Measurements from ENCODE around the gene FSIP1. TPM values are rescaled to one million over a fixed set of nuclear protein-coding genes. Genes with fewer than 3 reads are reported as not detected.

The FSIP1 gene
- total RNA-seq, 1 donor from 2014 or later, result 2.9 TPM

DNA sequence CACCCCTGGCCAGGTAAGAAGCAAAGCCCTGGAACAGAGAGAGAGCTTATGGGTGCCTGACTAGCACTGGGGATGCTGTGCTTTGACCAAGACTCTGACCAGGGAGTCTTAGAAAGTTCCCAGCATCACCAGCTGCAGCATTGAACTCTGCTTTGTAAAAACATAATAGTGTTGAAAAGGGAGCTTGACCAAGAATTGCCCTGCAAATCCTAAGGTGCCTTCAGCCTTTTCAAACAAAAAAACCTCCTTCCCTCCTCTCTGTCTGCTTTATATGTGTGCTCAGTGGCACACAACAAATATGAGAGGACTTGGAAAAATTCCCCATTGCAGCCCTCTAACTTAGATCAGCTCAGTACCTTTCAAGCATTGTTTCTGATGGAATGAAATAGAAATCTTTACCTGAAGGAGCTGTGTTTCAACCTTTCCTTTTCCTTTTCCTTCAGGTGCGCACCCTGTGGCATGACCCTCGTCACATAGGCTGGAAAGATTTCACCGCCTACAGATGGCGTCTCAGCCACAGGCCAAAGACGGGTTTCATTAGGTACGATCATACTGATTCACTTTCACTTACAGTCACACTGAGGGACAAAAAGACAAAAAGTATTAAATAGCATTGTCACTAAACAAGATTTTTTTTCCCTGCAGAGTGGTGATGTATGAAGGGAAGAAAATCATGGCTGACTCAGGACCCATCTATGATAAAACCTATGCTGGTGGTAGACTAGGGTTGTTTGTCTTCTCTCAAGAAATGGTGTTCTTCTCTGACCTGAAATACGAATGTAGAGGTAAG is 188.8 kb downstream of the FSIP1 start:
- H3K27me3 Mint-ChIP-seq, result no peaks in the 10 kb centered on the region
- H3K27ac Mint-ChIP-seq, result no peak overlapping the region
- H3K4me3 Mint-ChIP-seq, result no peak overlapping the region
- no peak for DNase-seq (ENCODE audit: extremely low spot score, unreplicated experiment)
- no peaks in the 10 kb centered on the region for H3K9me3 Mint-ChIP-seq
- TF ChIP-seq, protein P1, sequence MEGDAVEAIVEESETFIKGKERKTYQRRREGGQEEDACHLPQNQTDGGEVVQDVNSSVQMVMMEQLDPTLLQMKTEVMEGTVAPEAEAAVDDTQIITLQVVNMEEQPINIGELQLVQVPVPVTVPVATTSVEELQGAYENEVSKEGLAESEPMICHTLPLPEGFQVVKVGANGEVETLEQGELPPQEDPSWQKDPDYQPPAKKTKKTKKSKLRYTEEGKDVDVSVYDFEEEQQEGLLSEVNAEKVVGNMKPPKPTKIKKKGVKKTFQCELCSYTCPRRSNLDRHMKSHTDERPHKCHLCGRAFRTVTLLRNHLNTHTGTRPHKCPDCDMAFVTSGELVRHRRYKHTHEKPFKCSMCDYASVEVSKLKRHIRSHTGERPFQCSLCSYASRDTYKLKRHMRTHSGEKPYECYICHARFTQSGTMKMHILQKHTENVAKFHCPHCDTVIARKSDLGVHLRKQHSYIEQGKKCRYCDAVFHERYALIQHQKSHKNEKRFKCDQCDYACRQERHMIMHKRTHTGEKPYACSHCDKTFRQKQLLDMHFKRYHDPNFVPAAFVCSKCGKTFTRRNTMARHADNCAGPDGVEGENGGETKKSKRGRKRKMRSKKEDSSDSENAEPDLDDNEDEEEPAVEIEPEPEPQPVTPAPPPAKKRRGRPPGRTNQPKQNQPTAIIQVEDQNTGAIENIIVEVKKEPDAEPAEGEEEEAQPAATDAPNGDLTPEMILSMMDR (conservative IDR thresholded peaks at IDR 0.05), result no peak
- peaks cover 35% of the 10 kb centered on the region for H3K36me3 Mint-ChIP-seq
- peaks cover 6% of the 10 kb centered on the region for H3K4me1 Mint-ChIP-seq (ENCODE audit: unreplicated experiment)

DNA sequence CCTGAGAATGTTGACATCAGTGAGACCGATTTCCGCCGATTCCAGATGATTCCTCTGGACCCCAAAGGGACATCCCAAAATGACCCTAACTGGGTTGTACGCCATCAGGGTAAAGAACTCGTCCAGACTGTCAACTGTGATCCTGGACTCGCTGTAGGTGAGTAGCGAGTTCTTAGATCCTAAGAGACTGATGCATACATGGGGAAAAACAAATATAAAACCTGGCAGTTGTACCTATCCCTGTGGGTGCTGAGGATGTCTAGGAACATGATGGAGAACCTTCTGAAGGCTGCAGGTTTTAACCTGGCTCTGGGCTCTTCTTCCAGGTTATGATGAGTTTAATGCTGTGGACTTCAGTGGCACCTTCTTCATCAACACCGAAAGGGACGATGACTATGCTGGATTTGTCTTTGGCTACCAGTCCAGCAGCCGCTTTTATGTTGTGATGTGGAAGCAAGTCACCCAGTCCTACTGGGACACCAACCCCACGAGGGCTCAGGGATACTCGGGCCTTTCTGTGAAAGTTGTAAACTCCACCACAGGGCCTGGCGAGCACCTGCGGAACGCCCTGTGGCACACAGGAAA is 189.5 kb downstream of the FSIP1 start:
- H3K9me3 Mint-ChIP-seq, result no peaks in the 10 kb centered on the region
- H3K27me3 Mint-ChIP-seq, result no peaks in the 10 kb centered on the region
- peaks cover 6% of the 10 kb centered on the region for H3K4me1 Mint-ChIP-seq (ENCODE audit: unreplicated experiment)
- no peak for DNase-seq (ENCODE audit: extremely low spot score, unreplicated experiment)
- TF ChIP-seq, protein P1 (conservative IDR thresholded peaks at IDR 0.05), result no peak
- H3K4me3 Mint-ChIP-seq, result no peak overlapping the region
- no peak overlapping the region for H3K27ac Mint-ChIP-seq
- H3K36me3 Mint-ChIP-seq, result peaks cover 37% of the 10 kb centered on the region

DNA sequence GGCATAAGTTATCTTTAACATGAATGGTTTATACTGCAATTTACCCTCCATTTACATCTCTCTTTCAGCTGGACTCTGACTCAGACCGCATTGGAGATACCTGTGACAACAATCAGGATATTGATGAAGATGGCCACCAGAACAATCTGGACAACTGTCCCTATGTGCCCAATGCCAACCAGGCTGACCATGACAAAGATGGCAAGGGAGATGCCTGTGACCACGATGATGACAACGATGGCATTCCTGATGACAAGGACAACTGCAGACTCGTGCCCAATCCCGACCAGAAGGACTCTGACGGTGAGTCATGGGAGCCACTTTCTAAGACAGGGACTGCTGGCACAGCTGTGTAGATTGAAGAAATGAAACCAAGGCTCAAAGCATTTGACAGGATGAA is 190.1 kb downstream of the FSIP1 start:
- peaks cover 37% of the 10 kb centered on the region for H3K36me3 Mint-ChIP-seq
- H3K27ac Mint-ChIP-seq, result no peak overlapping the region
- no peak for DNase-seq (ENCODE audit: extremely low spot score, unreplicated experiment)
- no peaks in the 10 kb centered on the region for H3K9me3 Mint-ChIP-seq
- no peaks in the 10 kb centered on the region for H3K27me3 Mint-ChIP-seq
- TF ChIP-seq, protein P1 (conservative IDR thresholded peaks at IDR 0.05), result no peak
- peaks cover 6% of the 10 kb centered on the region for H3K4me1 Mint-ChIP-seq (ENCODE audit: unreplicated experiment)
- H3K4me3 Mint-ChIP-seq, result no peak overlapping the region

DNA sequence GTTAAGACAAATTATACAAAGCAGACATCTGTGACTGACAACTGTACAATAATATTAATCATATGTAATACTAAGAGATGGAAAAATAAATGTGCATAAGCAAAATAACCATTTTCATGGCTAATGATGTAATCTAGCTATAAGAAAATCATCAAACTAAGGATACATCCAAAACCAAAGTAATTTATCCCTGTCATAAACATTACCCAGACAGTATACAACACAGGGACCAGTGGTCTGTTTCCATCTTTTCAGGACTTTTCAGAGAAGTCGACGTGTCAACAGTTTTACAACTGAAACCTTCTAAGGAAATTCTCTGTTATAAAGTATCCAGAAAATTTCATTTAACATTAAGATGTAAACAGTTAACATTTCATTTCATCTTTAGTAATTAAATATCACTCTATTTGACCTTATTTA is 190.7 kb downstream of the FSIP1 start:
- Mint-ChIP-seq H3K4me1 (ENCODE audit: unreplicated experiment) (peaks cover 7% of the 10 kb centered on the region), H3K36me3 (peaks cover 37% of the 10 kb centered on the region), H3K27ac (no peak overlapping the region), H3K9me3 (no peaks in the 10 kb centered on the region), H3K4me3 (no peak overlapping the region), H3K27me3 (no peaks in the 10 kb centered on the region)
- TF ChIP-seq, protein P1 (conservative IDR thresholded peaks at IDR 0.05), result no peak
- DNase-seq (ENCODE audit: extremely low spot score, unreplicated experiment), result no peak

DNA sequence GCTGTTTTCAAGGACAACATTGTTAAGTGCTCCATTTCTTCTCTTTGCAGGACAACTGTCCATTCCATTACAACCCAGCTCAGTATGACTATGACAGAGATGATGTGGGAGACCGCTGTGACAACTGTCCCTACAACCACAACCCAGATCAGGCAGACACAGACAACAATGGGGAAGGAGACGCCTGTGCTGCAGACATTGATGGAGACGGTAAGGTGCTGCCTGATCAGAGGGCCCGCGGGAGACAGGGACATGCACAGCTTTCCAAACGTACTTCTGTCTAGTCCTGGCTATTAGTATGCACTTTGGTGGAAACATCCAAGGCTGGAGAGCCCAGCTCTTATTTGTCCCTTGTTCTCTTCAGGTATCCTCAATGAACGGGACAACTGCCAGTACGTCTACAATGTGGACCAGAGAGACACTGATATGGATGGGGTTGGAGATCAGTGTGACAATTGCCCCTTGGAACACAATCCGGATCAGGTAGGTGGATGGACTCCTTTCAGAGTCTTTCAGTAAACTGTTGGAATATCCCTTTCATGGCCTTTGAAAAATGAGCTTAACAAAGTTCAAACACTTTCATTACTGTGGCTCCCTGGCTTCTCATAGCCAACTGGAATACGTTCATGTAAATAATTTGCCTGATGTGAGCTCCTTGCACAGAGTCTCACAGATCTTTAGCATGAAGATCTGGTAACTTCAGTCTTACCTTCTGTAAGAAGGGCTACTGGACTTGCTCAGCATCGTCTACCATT is 191.3 kb downstream of the FSIP1 start:
- Mint-ChIP-seq H3K27ac (no peak overlapping the region), H3K4me1 (ENCODE audit: unreplicated experiment) (peaks cover 9% of the 10 kb centered on the region), H3K4me3 (no peak overlapping the region), H3K9me3 (no peaks in the 10 kb centered on the region), H3K36me3 (peaks cover 35% of the 10 kb centered on the region), H3K27me3 (no peaks in the 10 kb centered on the region)
- no peak for DNase-seq (ENCODE audit: extremely low spot score, unreplicated experiment)
- TF ChIP-seq, protein P1 (conservative IDR thresholded peaks at IDR 0.05), result no peak
